H1 (cell line): ENCODE measurements around the gene TSHZ2. TPM values are rescaled to one million over a fixed set of nuclear protein-coding genes. Genes with fewer than 3 reads are reported as not detected.

Experiments
- CTCF ChIA-PET: fragments of 300-600 bp; sonication (Branson Sonifier 250); formaldehyde crosslinking; loops from one replicate; lab custom pipeline; 2021; ENCODE audit not compliant: partially characterized antibody; lab: Charles Lee
- POLR2A ChIA-PET: fragments of 300-600 bp; sonication (Branson Sonifier 250); formaldehyde crosslinking; loops from one replicate; lab custom pipeline; 2021; ENCODE audit warnings: inconsistent platforms; ENCODE audit not compliant: partially characterized antibody; lab: Charles Lee
- DNase-seq, 2 experiments: peaks; one replicate each; pipeline versions ENCODE4 v3.0.0 to v3.0.0-alpha.2; 2010 to 2022; ENCODE audit warnings: low spot score in 2 of 2, low read depth in 1 of 2, mixed read lengths in 1 of 2
- FAIRE-seq: peaks from 2 replicates; lab custom pipeline; 2011; peaks lifted over from hg19 to GRCh38; lab: Jason Lieb, UNC
- H2AFZ ChIP-seq: 2 replicates; pipeline ENCODE4 v1.8.1; 2012; ENCODE audit warnings: low read length, inconsistent platforms
- H2AK5ac ChIP-seq: 2 replicates; pipeline ENCODE4 v1.6.1; 2013; ENCODE audit warnings: low read depth, low read length
- H2BK120ac ChIP-seq: replicated peaks from 2 replicates; pipeline ENCODE3; 2013; ENCODE audit warnings: low read depth, low read length, inconsistent platforms
- H2BK12ac ChIP-seq: 2 replicates; pipeline ENCODE4 v1.6.1; 2013; ENCODE audit warnings: low read depth, low read length
- H2BK15ac ChIP-seq: 2 replicates; pipeline ENCODE4 v1.6.1; 2013; ENCODE audit warnings: low read length
- H2BK20ac ChIP-seq: 2 replicates; pipeline ENCODE4 v1.6.1; 2013; ENCODE audit warnings: low read length
- H2BK5ac ChIP-seq: 2 replicates; pipeline ENCODE4 v1.6.1; 2013; ENCODE audit warnings: low read depth, low read length
- H3K14ac ChIP-seq: 2 replicates; pipeline ENCODE4 v1.6.1; 2013; ENCODE audit warnings: inconsistent platforms; ENCODE audit not compliant: insufficient read length
- H3K18ac ChIP-seq: 2 replicates; pipeline ENCODE4 v1.6.1; 2013; ENCODE audit warnings: low read length; ENCODE audit errors: extremely low read depth
- H3K23ac ChIP-seq: 2 replicates; pipeline ENCODE4 v1.6.1; 2013; ENCODE audit warnings: inconsistent platforms; ENCODE audit not compliant: insufficient read length
- H3K23me2 ChIP-seq: 2 replicates; pipeline ENCODE4 v1.6.1; 2013; ENCODE audit warnings: low read depth, low read length
- H3K27ac ChIP-seq: 2 replicates; pipeline ENCODE4 v1.6.1; 2011; ENCODE audit warnings: low read depth, low read length, inconsistent platforms
- H3K27me3 ChIP-seq, 4 experiments: replicated peaks in 1 of 4; 1 replicate in 1 of 4; 2 replicates in 3 of 4; pipeline versions ENCODE4 v1.6.1 to v1.8.1; 2011 to 2013; ENCODE audit warnings: low read length in 3 of 4, mild to moderate bottlenecking in 3 of 4, inconsistent platforms in 2 of 4, mixed read lengths in 2 of 4, moderate library complexity in 1 of 4; ENCODE audit not compliant: control insufficient read depth in 3 of 4, insufficient read depth in 3 of 4; ENCODE audit errors: extremely low read depth in 1 of 4
- H3K36me3 ChIP-seq, 4 experiments: 2 replicates each; pipeline versions ENCODE4 v1.6.1 to v1.8.1; 2011 to 2013; ENCODE audit warnings: mild to moderate bottlenecking in 4 of 4, low read length in 3 of 4, moderate library complexity in 2 of 4, control low read depth in 1 of 4, inconsistent platforms in 1 of 4; ENCODE audit not compliant: insufficient read depth in 4 of 4, control insufficient read depth in 2 of 4
- H3K4ac ChIP-seq: replicated peaks from 2 replicates; pipeline ENCODE3; 2013; ENCODE audit warnings: low read length, low read depth, mixed read lengths, inconsistent platforms; ENCODE audit not compliant: insufficient read length
- H3K4me1 ChIP-seq, 4 experiments: replicated peaks in 1 of 4; 1 replicate in 1 of 4; 2 replicates in 3 of 4; pipeline versions ENCODE4 v1.6.1 to v1.8.1; 2011 to 2013; ENCODE audit warnings: low read length in 3 of 4, inconsistent platforms in 2 of 4, mixed read lengths in 1 of 4; ENCODE audit not compliant: insufficient read depth in 4 of 4, control insufficient read depth in 3 of 4
- H3K4me2 ChIP-seq, 2 experiments: 2 replicates each; pipeline versions ENCODE4 v1.6.1 to v1.8.1; 2011 to 2013; ENCODE audit warnings: low read depth in 2 of 2, low read length in 2 of 2, control low read depth in 1 of 2, inconsistent platforms in 1 of 2, mild to moderate bottlenecking in 1 of 2; ENCODE audit not compliant: insufficient read depth in 1 of 2
- H3K4me3 ChIP-seq, 4 experiments: fragments of 200-600, 300-600 bp in 1 of 4; sonication (generic), shearing (Covaris generic), sonication (Bioruptor Twin) in 1 of 4; 2 replicates each; pipeline versions ENCODE4 v1.5.1 to v1.8.1; 2011 to 2016; ENCODE audit warnings: low read length in 4 of 4, low read depth in 3 of 4, control low read depth in 2 of 4, inconsistent platforms in 2 of 4, mild to moderate bottlenecking in 2 of 4, mixed read lengths in 1 of 4, moderate library complexity in 1 of 4; ENCODE audit not compliant: insufficient read depth in 2 of 4; ENCODE audit errors: extremely low read depth in 1 of 4
- H3K56ac ChIP-seq: replicated peaks from 2 replicates; pipeline ENCODE3; 2013; ENCODE audit warnings: low read depth, mild to moderate bottlenecking, mixed read lengths, low read length, inconsistent platforms; ENCODE audit not compliant: insufficient read length
- H3K79me1 ChIP-seq: 2 replicates; pipeline ENCODE4 v1.6.1; 2013; ENCODE audit warnings: low read depth, low read length, control low read depth
- H3K79me2 ChIP-seq, 2 experiments: 2 replicates each; pipeline versions ENCODE4 v1.6.1 to v1.8.1; 2012 to 2013; ENCODE audit warnings: low read length in 2 of 2, mild to moderate bottlenecking in 2 of 2, inconsistent platforms in 1 of 2; ENCODE audit not compliant: insufficient read depth in 2 of 2, control insufficient read depth in 1 of 2
- H3K9ac ChIP-seq, 4 experiments: replicated peaks in 1 of 4; 1 replicate in 1 of 4; 2 replicates in 3 of 4; pipeline versions ENCODE4 v1.6.1 to v1.8.1; 2011 to 2013; ENCODE audit warnings: low read depth in 3 of 4, low read length in 3 of 4, control low read depth in 2 of 4, mild to moderate bottlenecking in 2 of 4, moderate library complexity in 2 of 4, inconsistent platforms in 1 of 4; ENCODE audit errors: extremely low read depth in 1 of 4
- H3K9me3 ChIP-seq, 2 experiments: 2 replicates each; pipeline versions ENCODE4 v1.6.1 to v1.8.1; 2012 to 2013; ENCODE audit warnings: mild to moderate bottlenecking in 2 of 2, moderate library complexity in 2 of 2, control low read depth in 1 of 2, inconsistent platforms in 1 of 2, low read depth in 1 of 2, low read length in 1 of 2, mixed read lengths in 1 of 2; ENCODE audit not compliant: insufficient read depth in 2 of 2
- H4K20me1 ChIP-seq, 2 experiments: replicated peaks in 1 of 2; 2 replicates each; pipeline versions ENCODE3 to v1.8.1; 2011 to 2013; ENCODE audit warnings: inconsistent platforms in 2 of 2, low read length in 2 of 2, mild to moderate bottlenecking in 1 of 2; ENCODE audit not compliant: insufficient read depth in 2 of 2, control insufficient read depth in 1 of 2
- H4K5ac ChIP-seq: 2 replicates; pipeline ENCODE4 v1.6.1; 2013; ENCODE audit warnings: low read length, low read depth, mixed read lengths, inconsistent platforms; ENCODE audit not compliant: insufficient read length
- H4K8ac ChIP-seq: 2 replicates; pipeline ENCODE4 v1.8.0; 2013; ENCODE audit warnings: mild to moderate bottlenecking, moderate library complexity, low read length, inconsistent platforms; ENCODE audit not compliant: insufficient read depth; ENCODE audit errors: extremely low read depth
- H4K91ac ChIP-seq: replicated peaks from 2 replicates; pipeline ENCODE3; 2013; ENCODE audit warnings: low read length, mixed read lengths, inconsistent platforms; ENCODE audit not compliant: insufficient read length
- ATF2 ChIP-seq: IDR thresholded peaks from 2 replicates; pipeline ENCODE4 v1.6.1; 2012; ENCODE audit warnings: low read length, inconsistent platforms
- BRCA1 ChIP-seq: IDR thresholded peaks from 2 replicates; pipeline ENCODE4 v1.6.1; 2012; ENCODE audit warnings: low read depth, low read length, improper control_type of control experiment
- E2F6 ChIP-seq: IDR thresholded peaks from 2 replicates; pipeline ENCODE4 v1.6.1; 2012; ENCODE audit warnings: inconsistent platforms
- GABPA ChIP-seq: IDR thresholded peaks from 2 replicates; pipeline ENCODE4 v1.6.1; 2011; ENCODE audit warnings: mild to moderate bottlenecking, low read length, moderate library complexity, borderline replicate concordance; ENCODE audit not compliant: insufficient read depth
- JUN ChIP-seq: IDR thresholded peaks from 2 replicates; pipeline ENCODE4 v1.6.1; 2011; ENCODE audit warnings: low read depth, mild to moderate bottlenecking, improper control_type of control experiment, low read length
- KDM1A ChIP-seq: fragments of 200-600, 300-600 bp; sonication (generic); IDR thresholded peaks from 2 replicates; pipeline ENCODE4 v1.7.1; 2016; ENCODE audit warnings: mild to moderate bottlenecking, low read length, borderline replicate concordance
- KDM4A ChIP-seq: IDR thresholded peaks from one replicate; pipeline ENCODE4 v1.7.1; 2012; ENCODE audit warnings: low read depth, mild to moderate bottlenecking, moderate library complexity, low read length, inconsistent platforms; ENCODE audit not compliant: severe bottlenecking
- KDM5A ChIP-seq: fragments of 200-600 bp; IDR thresholded peaks from 2 replicates; pipeline ENCODE4 v1.7.1; 2012; ENCODE audit warnings: mild to moderate bottlenecking, low read length, inconsistent platforms, mixed read lengths
- MAX ChIP-seq: IDR thresholded peaks from 2 replicates; pipeline ENCODE4 v1.6.1; 2012; ENCODE audit warnings: inconsistent platforms
- POLR2A ChIP-seq, 2 experiments: IDR thresholded peaks; 1 replicate in 1 of 2; 2 replicates in 1 of 2; pipeline ENCODE4 v1.6.1; 2011; ENCODE audit warnings: low read depth in 2 of 2, low read length in 2 of 2, mild to moderate bottlenecking in 2 of 2; ENCODE audit errors: control extremely low read depth in 1 of 2
- SIRT6 ChIP-seq: IDR thresholded peaks from one replicate; pipeline ENCODE4 v1.7.1; 2012; ENCODE audit warnings: low read length, inconsistent platforms
- SRF ChIP-seq: IDR thresholded peaks from 2 replicates; pipeline ENCODE4 v1.6.1; 2011; ENCODE audit warnings: mild to moderate bottlenecking, low read depth, low read length, moderate library complexity
- TBP ChIP-seq: IDR thresholded peaks from 2 replicates; pipeline ENCODE4 v1.6.1; 2011; ENCODE audit warnings: low read depth, low read length, improper control_type of control experiment
- WGBS, 2 experiments: shearing (Covaris generic) in 1 of 2; methylation state at CpG; one replicate each; pipeline versions ENCODE4 v1.1.6 to v1.1.7; 2013 to 2015; ENCODE audit warnings: low lambda C conversion rate in 2 of 2, mixed read lengths in 2 of 2, inconsistent platforms in 1 of 2, low coverage in 1 of 2, missing lambda C conversion rate in 1 of 2; ENCODE audit not compliant: insufficient replicate concordance in 2 of 2, insufficient coverage in 1 of 2, insufficient read length in 1 of 2; ENCODE audit errors: extremely low coverage in 1 of 2, missing lambda C conversion rate in 1 of 2; 5-methylcytosine and 5-hydroxymethylcytosine counted together
- polyA plus RNA-seq, 7 experiments: library from polyadenylated mRNA; depleted of rRNA in 3 of 7; stranded (reverse) in 5 of 7; unstranded in 2 of 7; fragments of >200 nt in 5 of 7; fragments of 200-250 nt in 2 of 7; gene quantifications; 1 replicate in 5 of 7; 2 replicates in 1 of 7; 4 replicates in 1 of 7; pipeline versions ENCODE4 v1.2.1 to v1.2.3, GENCODE V29; 2011 to 2013; ENCODE audit warnings: missing spikeins in 2 of 7, mixed read lengths in 2 of 7
- total RNA-seq: library from RNA; stranded (reverse); fragmentation: NEBNext Ultra II Directional; extraction: Animal tissue kit (Norgen Biotek cat#: 25700); gene quantifications from 2 replicates; pipeline ENCODE4 v1.2.1, GENCODE V29; 2021

The TSHZ2 gene
- total and polyA plus RNA-seq, 2 of the 8 experiments (the other 6 are each of a cell fraction or from before 2014, with no cell fraction given): 0.14 to 0.30 TPM

GRCh38 chr20:53453076-53453475 lies 480.9 kb downstream of the TSHZ2 start:
- H2BK20ac ChIP-seq: no peak overlapping the region
- no peak overlapping the region for H4K5ac ChIP-seq
- no peak overlapping the region for H4K8ac ChIP-seq
- no peak overlapping the region for H2AFZ ChIP-seq
- H3K36me3 ChIP-seq: no peaks in the 10 kb centered on the region
- no peak overlapping the region for H3K4me3 ChIP-seq
- no peaks in the 10 kb centered on the region for H4K20me1 ChIP-seq
- no peak for FAIRE-seq
- no peak overlapping the region for H3K4me2 ChIP-seq
- H2BK15ac ChIP-seq: no peak overlapping the region
- H2BK5ac ChIP-seq: no peak overlapping the region
- H4K91ac ChIP-seq: no peak overlapping the region
- H3K14ac ChIP-seq: no peak overlapping the region
- no peak overlapping the region for H3K23ac ChIP-seq
- no peak overlapping the region for H3K18ac ChIP-seq
- no peak overlapping the region for H3K4ac ChIP-seq
- H2BK120ac ChIP-seq: no peak overlapping the region
- ChIA-PET CTCF (interaction anchor here (0.9 kb wide), 1 partner anchor 45 kb away, joined by 3 read pairs; no protein-coding TSS in a partner anchor), POLR2A (no interaction called here)
- H3K56ac ChIP-seq: no peak overlapping the region
- H2BK12ac ChIP-seq: no peak overlapping the region
- H3K9ac ChIP-seq: no peak overlapping the region
- DNase-seq: no peak
- peaks cover 0 to 1% (median 0%) of the 10 kb centered on the region in 4 experiments; a peak in 1 of 7 replicates for H3K27me3 ChIP-seq
- H2AK5ac ChIP-seq: no peak overlapping the region
- H3K79me1 ChIP-seq: no peaks in the 10 kb centered on the region
- H3K4me1 ChIP-seq: no peaks in the 10 kb centered on the region
- H3K23me2 ChIP-seq: no peaks in the 10 kb centered on the region
- WGBS, 2 experiments: 91% methylated on average over 4 of the region's 4 CpGs; no CpG with 5 or more reads in 1 of the 2 experiments
- H3K9me3 ChIP-seq: peaks cover 3 to 15% of the 10 kb centered on the region in 2 experiments
- H3K27ac ChIP-seq: no peak overlapping the region
- H3K79me2 ChIP-seq: no peaks in the 10 kb centered on the region
- TF ChIP-seq KDM1A (no peak), KDM4A (no peak), SRF (no peak), E2F6 (no peak), MAX (no peak), SIRT6 (no peak), JUN (no peak), GABPA (no peak), BRCA1 (no peak), TBP (no peak), ATF2 (no peak), KDM5A (no peak), POLR2A (IDR thresholded peaks at IDR 0.05; ENCODE audit: control extremely low read depth in 1 of 2, low read depth in 2 of 2, low read length in 2 of 2) (no peak)
